ENCODE results near the gene CFL1. TPM values are rescaled to one million over a fixed set of nuclear protein-coding genes. Genes with fewer than 3 reads are reported as not detected.

CFL1 gene
- polyA plus RNA-seq, 1 donor, result 688 TPM

GRCh38 chr11:65872586-65873317 lies 14.8 kb upstream of the CFL1 start, which contains the start of gene EFEMP2:
TSS of gene EFEMP2 (minus strand) at chr11:65872800. CDS start at chr11:65872354, 446 bp downstream.
- DNase-seq, result no peak

- DNase-seq, result no peak
These were observed 14.0 kb upstream of the CFL1 start for GRCh38 chr11:65871811-65872548.

GRCh38 chr11:65870706-65871681 lies 13.0 kb upstream of the CFL1 start:
- no peak for DNase-seq

- no peak for DNase-seq
These were observed 12.3 kb upstream of the CFL1 start for GRCh38 chr11:65870307-65870658.

GRCh38 chr11:65869643-65870306 lies 11.8 kb upstream of the CFL1 start:
- no peak for DNase-seq

- no peak for DNase-seq
These were observed 10.9 kb upstream of the CFL1 start for GRCh38 chr11:65868907-65869306.

GRCh38 chr11:65868076-65868667 lies 10.2 kb upstream of the CFL1 start:
- DNase-seq, result no peak

GRCh38 chr11:65867284-65868071 lies 9.5 kb upstream of the CFL1 start:
- DNase-seq, result no peak

GRCh38 chr11:65866509-65867283 lies 8.7 kb upstream of the CFL1 start:
- DNase-seq, result no peak

- DNase-seq, result no peak
These were observed 7.7 kb upstream of the CFL1 start for GRCh38 chr11:65865550-65866172.

GRCh38 chr11:65864706-65865471 lies 6.9 kb upstream of the CFL1 start:
- DNase-seq, result no peak

GRCh38 chr11:65863889-65864705 lies 6.1 kb upstream of the CFL1 start:
- no peak for DNase-seq

- DNase-seq, result no peak
These were observed 5.2 kb upstream of the CFL1 start for GRCh38 chr11:65862941-65863888.

- no peak for DNase-seq
These were observed 4.3 kb upstream of the CFL1 start for GRCh38 chr11:65862191-65862735.

GRCh38 chr11:65861533-65862183 lies 3.7 kb upstream of the CFL1 start:
- DNase-seq, result no peak

GRCh38 chr11:65861165-65861505 lies 3.2 kb upstream of the CFL1 start:
- no peak for DNase-seq

Measured in left kidney (tissue), 2 donors.